Measurements from ENCODE around the gene ACSL5.
A peak's percentile ranks its signal among the peaks of the same experiment; 100 is the strongest.

ACSL5 gene, protein sequence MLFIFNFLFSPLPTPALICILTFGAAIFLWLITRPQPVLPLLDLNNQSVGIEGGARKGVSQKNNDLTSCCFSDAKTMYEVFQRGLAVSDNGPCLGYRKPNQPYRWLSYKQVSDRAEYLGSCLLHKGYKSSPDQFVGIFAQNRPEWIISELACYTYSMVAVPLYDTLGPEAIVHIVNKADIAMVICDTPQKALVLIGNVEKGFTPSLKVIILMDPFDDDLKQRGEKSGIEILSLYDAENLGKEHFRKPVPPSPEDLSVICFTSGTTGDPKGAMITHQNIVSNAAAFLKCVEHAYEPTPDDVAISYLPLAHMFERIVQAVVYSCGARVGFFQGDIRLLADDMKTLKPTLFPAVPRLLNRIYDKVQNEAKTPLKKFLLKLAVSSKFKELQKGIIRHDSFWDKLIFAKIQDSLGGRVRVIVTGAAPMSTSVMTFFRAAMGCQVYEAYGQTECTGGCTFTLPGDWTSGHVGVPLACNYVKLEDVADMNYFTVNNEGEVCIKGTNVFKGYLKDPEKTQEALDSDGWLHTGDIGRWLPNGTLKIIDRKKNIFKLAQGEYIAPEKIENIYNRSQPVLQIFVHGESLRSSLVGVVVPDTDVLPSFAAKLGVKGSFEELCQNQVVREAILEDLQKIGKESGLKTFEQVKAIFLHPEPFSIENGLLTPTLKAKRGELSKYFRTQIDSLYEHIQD

DNA sequence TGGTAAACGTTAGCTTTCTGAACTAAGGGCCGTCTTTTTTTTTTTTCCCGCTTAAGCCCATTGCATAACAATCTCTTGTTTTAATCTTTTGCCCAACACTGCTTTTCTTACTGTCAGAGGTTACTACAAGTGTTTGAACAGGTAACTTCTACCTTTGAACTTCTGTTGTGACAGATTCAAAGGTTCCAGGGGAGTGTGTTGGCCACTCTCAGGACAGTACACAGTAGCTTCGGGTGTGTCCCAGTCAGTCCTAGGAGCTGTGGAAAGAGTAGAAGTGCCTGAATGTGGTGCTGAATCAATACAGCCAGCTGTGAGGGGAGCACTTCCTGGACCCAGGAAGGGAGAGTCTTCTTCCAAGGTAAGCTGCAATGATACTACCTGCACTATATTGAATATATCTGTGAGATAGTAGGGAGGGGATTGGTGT lies at the start of gene ACSL5:
Gene ACSL5 (plus strand): TSS at position 205 of the 427 bp plus-strand sequence. CDS start 20,831 bp downstream, outside the sequence.
- no peak for DNase-seq (ENCODE audit: low read depth)

DNA sequence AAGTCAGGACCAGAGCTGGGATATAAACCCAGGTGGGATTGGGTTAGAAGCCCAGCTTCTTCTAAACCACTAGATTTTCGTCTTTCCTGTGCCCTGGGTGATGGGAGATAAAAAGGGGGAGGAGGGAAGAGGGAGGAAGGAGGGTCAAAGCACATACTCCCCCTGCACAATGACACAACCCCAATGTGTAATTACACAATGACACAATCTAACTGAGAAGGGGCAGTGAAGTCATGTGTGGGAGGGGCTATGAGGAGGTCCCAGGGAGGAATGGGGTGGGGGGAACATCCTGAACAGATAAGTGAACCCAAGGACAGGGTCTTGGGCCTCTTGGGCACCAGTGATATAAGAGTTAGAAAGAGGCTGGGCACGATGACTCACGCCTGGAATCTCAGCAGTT lies 46.2 kb upstream of the ACSL5 start:
- DNase-seq (ENCODE audit: low read depth): no peak

DNA sequence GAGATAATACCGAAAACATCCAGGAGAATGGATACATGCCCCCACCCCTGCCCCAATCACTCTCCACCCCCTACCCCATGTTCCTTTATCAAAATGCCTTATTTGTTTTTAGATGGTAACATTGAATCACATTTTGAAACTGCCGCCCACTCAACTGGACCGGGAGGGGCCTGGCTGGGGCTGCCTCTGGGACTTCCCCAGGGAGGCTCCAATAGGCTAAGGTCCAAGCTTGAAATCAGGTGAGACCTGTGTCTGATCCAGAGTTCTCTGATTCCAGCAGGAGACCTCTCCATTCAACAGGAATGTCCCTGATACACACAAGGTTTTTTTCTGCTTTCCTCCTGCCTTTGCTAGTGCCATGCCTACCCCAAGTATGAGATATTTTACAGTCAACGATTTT lies 43.8 kb upstream of the ACSL5 start:
- no peak for DNase-seq (ENCODE audit: low read depth)

DNA sequence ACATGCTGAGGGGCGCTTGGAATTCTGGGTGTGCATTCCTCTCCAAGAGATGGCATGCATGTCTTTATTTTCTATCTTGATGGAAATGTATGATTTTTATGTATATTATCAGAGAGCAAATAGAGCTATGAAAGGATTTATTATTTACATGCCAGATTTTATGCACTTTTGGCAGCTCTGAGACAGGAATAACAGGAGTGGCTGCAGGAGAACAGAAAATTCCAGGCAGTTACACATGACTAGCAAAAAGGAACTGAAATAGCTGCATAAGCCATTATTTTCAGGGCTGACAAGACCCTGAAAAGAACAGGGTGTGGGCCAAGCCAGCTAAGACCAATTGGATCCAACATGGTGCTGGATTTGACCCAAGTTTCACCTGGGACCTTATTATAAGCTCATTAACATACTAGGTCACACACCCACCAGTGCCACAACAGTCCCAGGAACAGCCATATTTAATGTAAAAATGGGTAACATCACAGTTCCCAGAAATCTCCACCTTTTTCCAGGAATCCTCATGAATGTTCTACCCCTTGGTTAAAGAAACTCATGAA lies 43.2 kb upstream of the ACSL5 start:
- no peak for DNase-seq (ENCODE audit: low read depth)

DNA sequence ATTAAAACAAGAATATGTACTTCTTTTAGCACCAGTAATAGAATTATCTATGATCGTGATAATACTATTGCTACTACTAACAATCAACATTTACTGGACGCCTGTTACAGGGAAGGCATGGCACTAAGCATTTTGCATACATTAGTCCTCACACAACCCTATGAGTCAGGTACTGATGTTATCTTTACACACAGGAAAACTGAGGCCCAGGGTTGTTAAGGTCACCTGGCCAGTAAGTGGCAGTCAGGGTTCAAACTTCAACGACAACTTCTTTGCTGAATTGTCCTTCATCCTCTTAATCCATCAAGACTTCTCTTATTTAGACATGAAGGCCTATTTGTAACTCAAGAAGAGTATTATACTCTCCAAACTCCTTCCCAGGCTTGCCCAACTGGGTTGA lies 41.9 kb upstream of the ACSL5 start:
- no peak for DNase-seq (ENCODE audit: low read depth)

GRCh38 chr10:112332509-112333228 lies 41.2 kb upstream of the ACSL5 start:
- DNase-seq (ENCODE audit: low read depth): no peak

DNA sequence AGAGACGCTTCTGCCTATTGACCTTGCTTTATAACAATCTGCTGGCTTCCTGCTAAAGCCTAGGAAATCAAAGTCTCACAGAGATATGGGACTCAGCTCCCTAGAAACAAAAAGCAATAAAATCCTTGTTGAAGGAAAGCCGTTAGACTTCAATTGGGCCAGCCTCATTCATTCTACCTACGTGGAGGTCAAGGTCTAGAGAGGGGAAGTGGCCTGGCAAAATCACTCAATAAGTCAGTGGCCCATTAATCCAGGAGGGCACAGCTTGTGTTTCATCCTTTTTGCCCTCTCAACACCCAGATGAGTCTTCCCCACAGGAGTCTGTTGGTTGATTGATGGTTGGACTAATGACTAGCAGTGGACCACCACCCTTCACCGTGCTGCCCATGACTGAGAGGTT lies 40.5 kb upstream of the ACSL5 start:
- no peak for DNase-seq (ENCODE audit: low read depth)

DNA sequence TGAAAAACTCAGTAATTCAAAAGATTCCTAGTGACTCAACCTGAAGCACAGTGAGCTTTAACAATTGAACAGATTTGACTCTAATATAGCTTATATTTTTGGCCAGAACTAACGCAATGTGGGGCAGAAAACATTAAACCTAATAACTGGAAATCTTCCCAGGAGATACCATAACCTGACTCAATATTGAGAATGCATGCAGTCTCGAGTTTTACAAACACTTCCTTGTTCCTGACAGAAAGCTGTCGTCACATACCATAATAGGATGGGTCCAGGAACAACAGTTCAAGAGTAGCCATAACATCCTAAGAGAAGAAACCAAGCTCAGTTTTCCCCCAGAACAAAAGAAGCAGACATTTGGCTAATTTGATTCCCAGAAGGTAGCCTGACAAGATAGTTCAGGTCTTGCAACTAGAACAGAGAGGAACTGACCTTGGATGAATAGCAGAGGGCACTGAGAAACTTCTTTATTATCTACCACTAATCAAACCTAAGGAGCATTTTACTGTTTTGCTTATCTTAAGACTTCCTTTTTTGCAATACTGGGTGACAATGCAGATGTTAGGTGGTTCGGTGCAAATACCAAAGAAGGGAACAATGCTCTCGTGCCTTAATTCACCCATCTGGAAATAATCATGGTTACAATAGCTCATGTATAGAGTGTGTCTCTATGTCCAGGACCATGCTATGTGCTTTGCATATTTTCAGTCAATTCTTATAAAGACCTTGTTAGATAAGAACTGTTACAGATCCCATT lies 38.6 kb upstream of the ACSL5 start:
- DNase-seq (ENCODE audit: low read depth): peak; percentile 6

DNA sequence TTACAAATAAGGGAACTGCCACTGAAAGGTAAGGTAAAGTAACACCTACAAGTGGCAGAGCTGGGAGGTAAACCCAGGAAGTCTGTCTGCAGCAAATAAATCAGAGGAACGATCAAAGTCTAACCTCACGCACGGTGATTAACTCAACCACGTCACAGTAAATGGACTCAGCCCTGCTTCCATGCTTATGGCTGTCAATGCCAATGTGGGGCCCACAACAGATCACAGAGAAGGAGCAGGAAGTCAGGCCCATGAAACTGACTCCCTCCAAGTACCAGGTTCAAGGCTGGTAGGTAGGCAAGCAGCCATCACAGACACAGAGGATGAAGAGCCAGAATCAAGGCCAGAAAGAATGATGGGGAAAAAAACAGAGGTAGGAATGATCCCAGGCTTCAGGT lies 38.0 kb upstream of the ACSL5 start:
- DNase-seq (ENCODE audit: low read depth): no peak

DNA sequence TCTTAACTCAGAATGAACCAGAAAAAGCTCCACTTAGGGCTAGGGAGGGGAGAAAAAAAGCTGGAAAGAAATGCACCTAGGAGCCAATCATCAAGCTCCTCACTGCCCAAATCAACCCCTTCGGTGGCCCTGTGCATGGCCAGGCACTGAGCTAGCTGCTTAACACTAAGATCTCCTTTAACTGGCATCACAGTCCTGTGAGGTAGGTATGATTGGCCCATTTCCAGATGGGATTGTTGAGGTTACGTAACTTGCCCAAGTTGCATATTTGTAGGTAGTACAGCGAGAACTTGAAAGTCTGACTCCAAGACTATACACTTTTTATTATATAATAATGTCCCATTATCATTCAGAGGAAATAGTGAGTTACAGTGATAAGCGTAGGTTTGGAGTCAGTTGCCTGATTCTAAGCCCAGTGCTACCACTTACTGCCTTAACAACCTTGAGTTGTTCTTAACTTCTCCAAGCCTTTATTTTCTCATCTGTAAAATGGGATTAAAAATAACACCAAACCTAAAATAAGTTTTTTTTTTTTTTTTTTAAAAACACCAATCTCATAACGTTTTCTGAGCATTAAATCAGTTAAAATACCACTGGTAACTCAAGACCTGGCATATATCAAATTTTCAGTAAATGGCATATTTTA lies 37.2 kb upstream of the ACSL5 start:
- no peak for DNase-seq (ENCODE audit: low read depth)

- DNase-seq (ENCODE audit: low read depth): no peak
Measured at GRCh38 chr10:112338957-112339356, 35.0 kb upstream of the ACSL5 start.

DNA sequence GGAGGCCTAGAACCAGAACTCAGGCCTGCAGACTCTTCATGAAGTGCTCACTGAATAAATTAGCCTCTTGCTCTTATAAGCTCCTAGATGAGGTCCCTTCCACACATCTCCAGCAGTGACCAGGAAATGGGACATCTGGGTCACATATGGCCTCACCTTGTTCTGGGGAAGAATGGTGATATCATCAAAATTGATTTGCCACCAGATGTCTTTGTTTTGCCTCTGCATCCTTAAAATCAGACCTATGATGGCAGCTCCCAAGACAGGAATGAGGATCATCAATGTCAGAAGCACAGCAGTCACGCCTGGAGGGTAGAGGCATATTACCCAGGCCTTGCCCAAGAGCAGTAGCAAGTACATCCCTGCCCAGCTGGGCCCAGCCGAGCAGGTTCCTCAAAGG lies 33.3 kb upstream of the ACSL5 start:
- no peak for DNase-seq (ENCODE audit: low read depth)

GRCh38 chr10:112343056-112343806 lies 30.7 kb upstream of the ACSL5 start:
- no peak for DNase-seq (ENCODE audit: low read depth)

DNA sequence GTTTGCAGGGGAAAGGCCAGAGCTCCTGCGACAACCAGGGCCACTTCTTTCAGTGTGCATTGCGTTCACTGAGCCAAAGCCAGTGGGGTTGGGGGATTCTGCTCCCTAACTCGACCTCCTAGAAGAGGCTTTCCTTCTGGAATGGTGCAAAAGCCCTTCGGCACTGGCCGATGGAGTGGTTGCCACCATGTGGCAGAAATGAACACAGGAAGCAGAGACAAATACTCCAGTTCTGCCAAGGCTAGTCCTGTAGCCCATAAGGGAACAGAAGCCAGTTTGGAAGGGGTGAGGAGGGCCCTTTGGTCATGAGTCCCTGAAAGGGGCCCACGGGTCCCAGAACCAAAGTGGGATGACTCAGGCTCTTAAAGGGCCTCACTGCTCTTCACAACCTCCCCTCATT lies 29.7 kb upstream of the ACSL5 start:
- no peak for DNase-seq (ENCODE audit: low read depth)

DNA sequence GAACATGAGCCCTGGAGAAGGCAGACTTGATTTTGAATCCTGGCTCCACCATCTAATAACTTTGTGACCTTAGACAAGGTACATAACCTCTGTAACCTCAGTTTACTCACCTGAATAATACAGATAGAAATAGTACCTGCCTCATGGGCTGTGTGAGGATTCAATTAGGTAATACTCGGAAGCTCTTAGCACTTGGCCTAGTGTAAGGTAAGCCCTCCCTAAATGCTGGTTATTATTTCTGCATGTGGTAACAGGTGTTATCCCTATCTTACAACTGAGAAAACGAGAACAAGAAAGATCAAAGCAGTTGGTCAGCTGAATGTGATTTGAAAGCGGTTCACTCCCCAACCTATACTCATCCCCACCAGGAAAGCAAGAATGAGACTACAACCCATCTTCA lies 28.7 kb upstream of the ACSL5 start:
- no peak for DNase-seq (ENCODE audit: low read depth)

GRCh38 chr10:112345743-112346142 lies 28.2 kb upstream of the ACSL5 start:
- no peak for DNase-seq (ENCODE audit: low read depth)

- no peak for DNase-seq (ENCODE audit: low read depth)
Measured at GRCh38 chr10:112346774-112347173, 27.1 kb upstream of the ACSL5 start.

- DNase-seq (ENCODE audit: low read depth): no peak
Measured at GRCh38 chr10:112347709-112348671, 25.9 kb upstream of the ACSL5 start.

- DNase-seq (ENCODE audit: low read depth): no peak
Measured at GRCh38 chr10:112348759-112349158, 25.2 kb upstream of the ACSL5 start.
